C4-2B (cell line): Measurements from ENCODE around the gene ELOVL2.

Experiments
- ZFX ChIP-seq: fragments of 450-650 bp; IDR thresholded peaks from 2 replicates; pipeline ENCODE4 v1.6.1; 2017
- TF ChIP-seq, protein P1 (sequence below): fragments of 450-650 bp; conservative IDR thresholded peaks from 2 replicates; pipeline ENCODE4 v1.5.1; 2017; ENCODE audit warnings: mild to moderate bottlenecking

- TF ChIP-seq, protein P1, sequence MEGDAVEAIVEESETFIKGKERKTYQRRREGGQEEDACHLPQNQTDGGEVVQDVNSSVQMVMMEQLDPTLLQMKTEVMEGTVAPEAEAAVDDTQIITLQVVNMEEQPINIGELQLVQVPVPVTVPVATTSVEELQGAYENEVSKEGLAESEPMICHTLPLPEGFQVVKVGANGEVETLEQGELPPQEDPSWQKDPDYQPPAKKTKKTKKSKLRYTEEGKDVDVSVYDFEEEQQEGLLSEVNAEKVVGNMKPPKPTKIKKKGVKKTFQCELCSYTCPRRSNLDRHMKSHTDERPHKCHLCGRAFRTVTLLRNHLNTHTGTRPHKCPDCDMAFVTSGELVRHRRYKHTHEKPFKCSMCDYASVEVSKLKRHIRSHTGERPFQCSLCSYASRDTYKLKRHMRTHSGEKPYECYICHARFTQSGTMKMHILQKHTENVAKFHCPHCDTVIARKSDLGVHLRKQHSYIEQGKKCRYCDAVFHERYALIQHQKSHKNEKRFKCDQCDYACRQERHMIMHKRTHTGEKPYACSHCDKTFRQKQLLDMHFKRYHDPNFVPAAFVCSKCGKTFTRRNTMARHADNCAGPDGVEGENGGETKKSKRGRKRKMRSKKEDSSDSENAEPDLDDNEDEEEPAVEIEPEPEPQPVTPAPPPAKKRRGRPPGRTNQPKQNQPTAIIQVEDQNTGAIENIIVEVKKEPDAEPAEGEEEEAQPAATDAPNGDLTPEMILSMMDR = no peak
- TF ChIP-seq ZFX = no peak
Observed at GRCh38 chr6:11058406-11058805, 14.3 kb upstream of the ELOVL2 start.
